Natural killer cell (primary cell): ENCODE measurements around the gene TRIP10. TPM values are rescaled to one million over a fixed set of nuclear protein-coding genes. Genes with fewer than 3 reads are reported as not detected.

Source experiments
- ATAC-seq, 3 donors: fragments of 150-1000 bp in 2 of 3; fragments of 200-7000 bp in 1 of 3; cut with Tn5 transposase; 1 replicate in 1 of 3; 2 replicates in 2 of 3; pipeline ENCODE4 v1.10.0; 2021; ENCODE audit warnings: mild to moderate bottlenecking in 2 of 3, moderate library complexity in 2 of 3
- DNase-seq, 2 donors: peaks; one replicate each; pipeline versions ENCODE4 v3.0.0 to v3.0.0-alpha.2; 2013 to 2021; ENCODE audit warnings: mixed read lengths in 1 of 2
- H3K27ac ChIP-seq: one replicate; pipeline ENCODE4 v1.5.1; 2013; ENCODE audit warnings: mild to moderate bottlenecking, low read length
- H3K27me3 ChIP-seq: one replicate; pipeline ENCODE4 v1.6.1; 2013; ENCODE audit warnings: low read length; ENCODE audit not compliant: control insufficient read depth, insufficient read depth
- H3K36me3 ChIP-seq: one replicate; pipeline ENCODE4 v1.6.1; 2013; ENCODE audit warnings: low read length; ENCODE audit not compliant: control insufficient read depth, insufficient read depth
- H3K4me1 ChIP-seq: one replicate; pipeline ENCODE4 v1.6.1; 2013; ENCODE audit warnings: low read length; ENCODE audit not compliant: control insufficient read depth, insufficient read depth
- H3K4me3 ChIP-seq: one replicate; pipeline ENCODE4 v1.5.1; 2013; ENCODE audit warnings: low read length
- H3K9me3 ChIP-seq: one replicate; pipeline ENCODE4 v1.6.1; 2013; ENCODE audit warnings: low read length; ENCODE audit not compliant: control insufficient read depth, insufficient read depth
- H3K27ac Mint-ChIP-seq, 2 donors: one replicate each; pipeline ENCODE4 v1.8.0; 2022; ENCODE audit warnings: mild to moderate bottlenecking in 2 of 2, mixed read lengths in 2 of 2, moderate library complexity in 1 of 2
- H3K27me3 Mint-ChIP-seq, 2 donors: one replicate each; pipeline ENCODE4 v1.8.0; 2022; ENCODE audit warnings: low read depth in 2 of 2, mixed read lengths in 2 of 2
- H3K36me3 Mint-ChIP-seq: one replicate; pipeline ENCODE4 v1.8.0; 2022; ENCODE audit warnings: mixed read lengths
- H3K4me1 Mint-ChIP-seq, 2 donors: one replicate each; pipeline ENCODE4 v1.8.0; 2022; ENCODE audit warnings: mixed read lengths in 2 of 2
- H3K4me3 Mint-ChIP-seq: one replicate; pipeline ENCODE4 v1.8.0; 2022; ENCODE audit warnings: mild to moderate bottlenecking, moderate library complexity, mixed read lengths
- H3K9me3 Mint-ChIP-seq, 2 donors: one replicate each; pipeline ENCODE4 v1.8.0; 2022; ENCODE audit warnings: mixed read lengths in 2 of 2
- WGBS: methylation state at CpG from one replicate; pipeline ENCODE4 v1.1.7; 2013; ENCODE audit warnings: missing lambda C conversion rate; ENCODE audit not compliant: insufficient coverage; 5-methylcytosine and 5-hydroxymethylcytosine counted together
- intact Hi-C: fragments of 100-400 bp; cut with micrococcal nuclease; formaldehyde crosslinking; loops from one replicate; pipeline ENCODE4 v1.14.2; 2022
- total RNA-seq, 4 donors: library from RNA; stranded (reverse); fragments of 120-200 nt in 1 of 4; gene quantifications; one replicate each; pipeline versions ENCODE4 v1.2.3 to v1.2.4, GENCODE V29; 2013 to 2022
- TF ChIP-seq, protein P1 (sequence below): fragments of 200-600 bp; IDR thresholded peaks from one replicate; pipeline ENCODE4 v1.8.0; 2022; ENCODE audit warnings: antibody characterized with exemption

TRIP10 gene
- total RNA-seq, 3 donors from 2014 or later (not counting 1 experiment from before 2014, with no cell fraction given), result 1.0 to 5.2 (median 3.3) TPM

DNA sequence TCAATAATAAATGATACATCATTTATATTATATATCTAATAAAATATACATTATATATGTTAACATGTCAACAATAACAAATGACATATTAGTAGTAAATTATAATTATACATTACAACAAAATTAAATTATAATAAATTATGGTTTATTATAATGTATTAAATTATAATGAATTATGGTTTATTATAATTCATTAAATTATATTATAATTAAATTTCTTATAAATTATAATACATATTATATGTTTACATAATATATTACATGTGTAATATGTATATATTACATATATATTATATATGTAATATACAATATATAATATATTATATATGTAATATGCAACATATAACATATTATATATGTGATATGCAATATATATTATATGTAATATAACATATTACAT is 39.5 kb upstream of the TRIP10 start:
- H3K4me3 Mint-ChIP-seq, result no peak overlapping the region
- H3K4me3 ChIP-seq, result no peak overlapping the region
- no peaks in the 10 kb centered on the region for H3K9me3 Mint-ChIP-seq
- DNase-seq (no peak), ATAC-seq (no peak)
- H3K36me3 Mint-ChIP-seq, result no peaks in the 10 kb centered on the region
- TF ChIP-seq, protein P1, sequence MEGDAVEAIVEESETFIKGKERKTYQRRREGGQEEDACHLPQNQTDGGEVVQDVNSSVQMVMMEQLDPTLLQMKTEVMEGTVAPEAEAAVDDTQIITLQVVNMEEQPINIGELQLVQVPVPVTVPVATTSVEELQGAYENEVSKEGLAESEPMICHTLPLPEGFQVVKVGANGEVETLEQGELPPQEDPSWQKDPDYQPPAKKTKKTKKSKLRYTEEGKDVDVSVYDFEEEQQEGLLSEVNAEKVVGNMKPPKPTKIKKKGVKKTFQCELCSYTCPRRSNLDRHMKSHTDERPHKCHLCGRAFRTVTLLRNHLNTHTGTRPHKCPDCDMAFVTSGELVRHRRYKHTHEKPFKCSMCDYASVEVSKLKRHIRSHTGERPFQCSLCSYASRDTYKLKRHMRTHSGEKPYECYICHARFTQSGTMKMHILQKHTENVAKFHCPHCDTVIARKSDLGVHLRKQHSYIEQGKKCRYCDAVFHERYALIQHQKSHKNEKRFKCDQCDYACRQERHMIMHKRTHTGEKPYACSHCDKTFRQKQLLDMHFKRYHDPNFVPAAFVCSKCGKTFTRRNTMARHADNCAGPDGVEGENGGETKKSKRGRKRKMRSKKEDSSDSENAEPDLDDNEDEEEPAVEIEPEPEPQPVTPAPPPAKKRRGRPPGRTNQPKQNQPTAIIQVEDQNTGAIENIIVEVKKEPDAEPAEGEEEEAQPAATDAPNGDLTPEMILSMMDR, result no peak
- H3K4me1 Mint-ChIP-seq, result peaks cover 4 to 6% of the 10 kb centered on the region in 2 donors
- peaks cover 4% of the 10 kb centered on the region for H3K4me1 ChIP-seq
- H3K27ac ChIP-seq, result no peak overlapping the region
- intact Hi-C loops, result no loop called here
- no peak overlapping the region for H3K27ac Mint-ChIP-seq
- no peaks in the 10 kb centered on the region for H3K9me3 ChIP-seq
- H3K36me3 ChIP-seq, result no peaks in the 10 kb centered on the region
- H3K27me3 ChIP-seq, result no peaks in the 10 kb centered on the region
- no peaks in the 10 kb centered on the region for H3K27me3 Mint-ChIP-seq

DNA sequence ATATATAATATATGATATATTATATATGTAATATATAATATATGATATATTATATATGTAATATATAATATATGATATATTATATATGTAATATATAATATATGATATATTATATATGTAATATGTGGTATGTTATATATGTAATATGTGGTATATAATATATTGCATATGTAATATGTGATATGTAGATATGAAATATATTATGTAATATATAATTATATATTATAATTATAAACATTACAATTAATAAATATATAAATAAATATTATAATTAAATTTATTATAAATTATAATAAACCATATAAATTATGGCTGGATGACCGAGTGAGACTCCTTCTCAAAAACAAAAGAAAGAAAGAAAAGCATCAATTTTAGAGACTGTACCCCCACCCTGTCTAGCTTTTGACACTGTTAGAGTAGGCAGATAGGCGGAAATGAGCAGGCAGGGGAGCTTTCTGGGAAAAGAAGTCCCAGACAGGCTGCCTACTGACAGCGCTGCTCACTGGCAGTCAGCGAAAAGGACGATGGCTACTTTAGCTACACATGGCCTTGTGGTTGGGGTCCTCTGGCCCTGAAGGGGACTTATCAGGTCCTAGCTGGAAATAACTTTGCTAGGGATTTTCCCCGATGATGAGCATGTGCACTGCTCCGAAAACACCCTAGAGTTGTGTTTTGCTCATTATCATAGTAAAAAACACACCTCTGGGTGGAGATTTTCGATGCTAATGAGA is 38.7 kb upstream of the TRIP10 start:
- no peak overlapping the region for H3K27ac ChIP-seq
- Mint-ChIP-seq H3K9me3 (no peaks in the 10 kb centered on the region), H3K27ac (no peak overlapping the region), H3K27me3 (no peaks in the 10 kb centered on the region), H3K36me3 (no peaks in the 10 kb centered on the region), H3K4me1 (peaks cover 4 to 6% of the 10 kb centered on the region in 2 donors), H3K4me3 (no peak overlapping the region)
- H3K36me3 ChIP-seq, result no peaks in the 10 kb centered on the region
- DNase-seq (no peak), ATAC-seq (no peak)
- intact Hi-C loops, result no loop called here
- no peaks in the 10 kb centered on the region for H3K9me3 ChIP-seq
- H3K4me1 ChIP-seq, result peaks cover 4% of the 10 kb centered on the region
- no peak overlapping the region for H3K4me3 ChIP-seq
- 93% methylated on average over 7 of the region's 8 CpGs for whole genome bisulfite sequencing
- H3K27me3 ChIP-seq, result no peaks in the 10 kb centered on the region
- TF ChIP-seq, protein P1, result no peak

GRCh38 chr19:6705931-6706632 is 33.4 kb upstream of the TRIP10 start:
- Histone ChIP-seq H3K4me1 (peaks cover 8% of the 10 kb centered on the region), H3K27ac (no peak overlapping the region), H3K36me3 (no peaks in the 10 kb centered on the region), H3K4me3 (no peak overlapping the region), H3K27me3 (peaks cover 3% of the 10 kb centered on the region), H3K9me3 (no peaks in the 10 kb centered on the region)
- TF ChIP-seq, protein P1, result no peak
- no peak for DNase-seq
- Mint-ChIP-seq H3K4me3 (no peak overlapping the region), H3K27ac (peak overlapping the region in 1 of 2 donors; percentile 27), H3K4me1 (peaks cover 2 to 17% of the 10 kb centered on the region in 2 donors), H3K36me3 (no peaks in the 10 kb centered on the region), H3K27me3 (peaks cover 20 to 23% of the 10 kb centered on the region in 2 donors), H3K9me3 (no peaks in the 10 kb centered on the region)
- no peak for ATAC-seq
- WGBS, result 91% methylated on average over 11 of the region's 11 CpGs
- intact Hi-C loops, result no loop called here
